Stimulated activated CD8-positive, alpha-beta memory T cell treated with anti-CD3 and anti-CD28 coated beads, Interleukin-12 subunit alpha, Interleukin-12 subunit beta, amount 100 ng/mL, for 24 hours (primary cell): Measurements from ENCODE around the gene CAV2.

Source experiments
- DNase-seq: peaks from one replicate; pipeline ENCODE4 v3.0.0-alpha.2; 2020; ENCODE audit errors: extremely low read depth

The CAV2 gene

GRCh38 chr7:116547347-116547746, 47.8 kb downstream of the CAV2 start:
- DNase-seq: no peak

- no peak for DNase-seq
Measured at GRCh38 chr7:116548506-116548905, 49.0 kb downstream of the CAV2 start.

GRCh38 chr7:116549370-116549769, 49.8 kb downstream of the CAV2 start:
- DNase-seq: no peak

- no peak for DNase-seq
Measured at GRCh38 chr7:116551692-116552091, 52.2 kb downstream of the CAV2 start.

- no peak for DNase-seq
Measured at GRCh38 chr7:116552602-116553001, 53.1 kb downstream of the CAV2 start.

- DNase-seq: no peak
Measured at GRCh38 chr7:116553168-116553964, 53.8 kb downstream of the CAV2 start.

- no peak for DNase-seq
Measured at GRCh38 chr7:116554436-116554835, 54.9 kb downstream of the CAV2 start.

- no peak for DNase-seq
Measured at GRCh38 chr7:116554911-116555310, 55.4 kb downstream of the CAV2 start.

GRCh38 chr7:116557066-116557585, 57.6 kb downstream of the CAV2 start:
- no peak for DNase-seq

GRCh38 chr7:116557901-116558300, 58.4 kb downstream of the CAV2 start:
- no peak for DNase-seq
